GM18508 (cell line): ENCODE data around the gene VPS25.
"Not testable (repeated sequence)": the region's sequence is repeated elsewhere in the genome, so short reads cannot be mapped to it uniquely, and the experiment has no call there.

Experiments used
- ATAC-seq: cut with Tn5 transposase; IDR thresholded peaks from one replicate; pipeline ENCODE4 v1.9.1; 2021; ENCODE audit warnings: moderate number of reproducible peaks; ENCODE audit not compliant: insufficient read depth, unreplicated experiment

VPS25 gene

DNA sequence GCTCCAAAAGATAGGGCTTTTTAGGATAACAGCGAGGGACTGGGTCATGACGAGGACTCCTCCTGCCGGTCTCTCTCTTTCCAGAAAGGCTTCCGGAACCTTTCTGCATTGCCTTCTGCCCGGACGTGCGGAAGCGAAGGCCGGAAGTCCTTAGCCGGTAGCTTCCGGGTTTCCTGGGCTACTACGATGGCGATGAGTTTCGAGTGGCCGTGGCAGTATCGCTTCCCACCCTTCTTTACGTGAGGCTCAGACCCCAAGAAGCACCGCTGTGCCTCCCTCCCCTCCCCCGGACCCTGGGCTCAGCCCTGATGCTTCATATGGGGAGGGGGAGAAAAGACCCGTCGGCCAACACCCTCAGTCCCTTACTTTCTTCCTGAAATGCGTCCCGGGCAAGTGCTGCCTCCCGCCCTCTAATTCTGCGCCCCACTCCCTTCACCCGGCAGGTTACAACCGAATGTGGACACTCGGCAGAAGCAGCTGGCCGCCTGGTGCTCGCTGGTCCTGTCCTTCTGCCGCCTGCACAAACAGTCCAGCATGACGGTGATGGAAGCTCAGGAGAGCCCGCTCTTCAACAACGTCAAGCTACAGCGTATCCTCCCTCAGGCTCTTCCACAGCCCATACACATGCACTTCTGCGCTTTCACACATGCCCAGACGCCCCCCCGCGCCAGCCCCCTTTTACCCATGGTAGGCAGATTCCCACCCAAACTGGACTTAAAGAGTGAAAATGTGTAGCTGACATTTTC lies at the start of gene VPS25:
Gene VPS25, plus strand, starts transcription at position 160 of the 746 bp plus-strand sequence. Its CDS starts 27 bp downstream, at position 187.
- no peak for ATAC-seq

DNA sequence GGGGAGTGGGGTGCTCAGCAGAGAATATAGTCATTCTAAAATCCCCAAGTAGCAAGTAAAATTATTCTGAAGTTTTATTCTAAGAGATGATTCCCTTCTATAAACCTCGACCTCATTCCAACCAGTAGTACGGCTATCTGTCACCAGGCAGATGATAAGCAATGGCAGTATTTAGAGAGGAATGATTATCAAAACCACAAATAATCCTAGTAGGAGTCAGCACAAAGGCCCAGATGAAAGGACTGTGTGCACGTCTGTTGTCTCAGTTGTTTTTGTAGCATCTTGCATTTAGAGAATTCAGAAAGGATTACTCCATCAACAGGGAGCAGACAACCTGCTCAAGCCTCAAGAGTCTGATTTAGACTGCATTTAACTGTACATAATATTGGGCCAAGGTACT lies 49.6 kb upstream of the VPS25 start:
- ATAC-seq = no peak

- ATAC-seq = no peak
Measured at GRCh38 chr17:42725143-42725542, 48.1 kb upstream of the VPS25 start.

- ATAC-seq = no peak
Measured at GRCh38 chr17:42740699-42741098, 32.5 kb upstream of the VPS25 start.

DNA sequence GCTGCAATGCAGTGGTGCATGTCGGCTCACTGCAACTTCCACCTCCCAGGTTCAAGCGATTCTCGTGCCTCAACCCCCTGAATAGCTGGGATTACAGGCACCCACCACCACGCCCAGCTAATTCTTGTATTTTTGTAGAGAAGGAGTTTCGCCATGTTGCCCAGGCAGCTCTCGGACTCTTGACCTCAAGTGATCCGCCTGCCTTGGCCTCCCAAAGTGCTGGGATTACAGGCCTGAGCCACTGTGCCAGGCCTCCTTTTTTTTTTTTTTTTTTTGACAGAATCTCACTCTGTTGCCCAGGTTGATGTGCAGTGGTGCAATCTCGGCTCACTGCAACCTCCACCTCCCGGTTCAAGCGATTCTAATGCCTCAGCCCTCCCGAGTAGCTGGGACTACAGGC lies 30.3 kb upstream of the VPS25 start:
- ATAC-seq = not testable (repeated sequence)

DNA sequence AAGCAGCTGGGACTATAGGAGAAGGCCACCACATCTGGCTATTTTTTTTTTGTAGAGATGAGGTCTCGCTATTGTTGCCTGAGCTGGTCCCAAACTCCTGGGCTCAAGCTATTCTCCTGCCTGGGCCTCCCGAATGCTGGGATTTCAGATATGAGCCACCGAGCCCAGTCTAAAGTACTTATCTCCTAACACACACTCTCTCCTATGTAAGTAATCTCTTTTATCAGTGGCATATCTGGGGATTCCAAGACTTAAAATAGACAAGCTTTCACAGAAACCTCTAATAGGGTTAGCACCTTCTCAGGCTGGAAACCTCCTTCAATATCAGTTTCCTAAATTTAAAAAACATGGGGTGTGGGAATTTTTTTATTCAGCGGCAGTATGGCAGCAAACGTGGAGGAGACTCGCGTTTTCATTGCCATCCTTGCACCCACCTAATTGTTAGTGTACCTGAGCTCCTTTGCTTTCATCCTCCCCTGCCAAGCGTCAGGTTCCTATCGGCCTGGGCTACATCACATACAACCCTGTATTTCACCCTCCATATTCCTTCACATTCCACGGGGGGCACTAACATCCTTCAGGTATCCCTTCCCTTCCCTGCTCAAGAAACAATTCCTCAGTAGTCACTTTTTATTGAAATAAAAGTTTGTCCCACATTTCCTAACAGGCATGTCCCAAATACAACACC lies 29.5 kb upstream of the VPS25 start:
- ATAC-seq = no peak

DNA sequence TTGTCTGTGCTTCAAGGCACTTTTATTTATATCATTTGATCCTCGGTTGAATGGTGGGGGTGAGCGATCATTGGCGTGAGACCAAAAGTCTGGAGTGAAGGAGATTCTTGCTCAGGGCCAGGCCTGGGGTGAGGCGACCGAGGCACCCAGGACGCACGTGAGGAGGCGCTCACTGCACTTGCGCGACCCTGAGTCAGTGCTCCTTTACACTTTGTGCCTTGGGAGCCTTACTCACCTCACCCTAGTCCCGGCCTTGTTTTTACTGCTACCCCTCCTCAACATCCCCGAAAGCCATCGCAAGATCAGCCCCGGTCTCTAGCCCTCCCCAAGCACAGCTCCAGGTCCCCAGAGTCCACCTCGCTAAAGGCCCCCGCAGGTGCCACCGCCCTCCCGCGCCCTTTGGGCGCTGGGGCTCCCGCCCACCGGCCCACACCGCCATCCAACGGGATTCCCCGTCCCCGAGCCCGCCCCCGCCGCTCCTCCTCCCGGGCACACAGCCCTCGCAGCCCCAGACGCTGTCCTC lies 28.9 kb upstream of the VPS25 start:
- ATAC-seq = no peak

- ATAC-seq = no peak
Measured at GRCh38 chr17:42744806-42745617, 28.2 kb upstream of the VPS25 start, which contains the start of gene EZH1. TSS of gene EZH1 (minus strand) at chr17:42745040. CDS start at chr17:42728941, 16,099 bp downstream.

- no peak for ATAC-seq
Measured at GRCh38 chr17:42748202-42748907, 24.9 kb upstream of the VPS25 start.

GRCh38 chr17:42748908-42749798 lies 24.1 kb upstream of the VPS25 start:
- ATAC-seq = no peak

DNA sequence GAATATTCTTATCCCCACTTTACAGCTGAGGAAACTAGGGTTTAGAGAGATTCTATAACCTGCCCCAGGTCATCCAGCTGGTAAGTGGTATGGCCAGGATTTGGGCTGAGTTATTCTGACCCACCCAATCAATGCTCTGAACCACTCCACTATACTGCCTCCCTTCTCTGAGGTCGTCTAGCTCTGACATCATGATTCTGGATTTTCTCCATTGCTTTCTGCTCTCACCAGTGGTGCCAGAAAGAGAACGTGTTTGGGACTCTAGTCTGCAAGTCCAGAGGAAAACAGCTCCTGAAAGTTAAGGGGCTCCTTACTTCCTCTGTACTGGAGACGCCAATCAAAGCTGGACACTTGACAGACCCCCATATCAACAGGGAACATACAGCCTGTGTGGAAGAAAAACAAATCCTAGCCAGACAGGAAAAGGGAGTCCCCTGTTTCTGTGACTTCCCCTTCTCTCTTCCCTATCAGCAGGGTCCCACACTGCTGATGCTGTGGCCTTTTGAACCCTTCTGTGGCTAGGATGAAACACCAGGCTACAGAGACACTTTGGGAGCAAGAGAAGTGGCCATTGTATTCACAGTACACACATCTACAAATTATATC lies 22.4 kb upstream of the VPS25 start:
- ATAC-seq = no peak

DNA sequence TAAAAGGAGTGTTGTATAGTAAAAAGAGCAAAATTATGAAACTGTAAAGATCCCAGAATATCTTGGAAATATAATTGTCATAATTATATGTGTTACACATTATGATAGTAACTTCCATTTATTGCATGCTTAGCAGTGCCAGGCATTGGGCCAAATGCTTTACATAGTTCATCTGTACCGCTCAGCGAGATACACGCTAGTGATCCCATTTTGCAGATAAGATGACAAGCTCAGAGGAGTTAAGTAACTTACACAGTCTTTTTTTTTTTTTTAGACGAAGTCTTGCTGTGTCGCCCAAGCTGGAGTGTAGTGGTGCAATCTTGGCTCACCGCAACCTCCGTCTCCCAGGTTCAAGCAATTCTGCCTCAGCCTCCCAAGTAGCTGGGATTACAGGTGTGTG lies 21.6 kb upstream of the VPS25 start:
- no peak for ATAC-seq

DNA sequence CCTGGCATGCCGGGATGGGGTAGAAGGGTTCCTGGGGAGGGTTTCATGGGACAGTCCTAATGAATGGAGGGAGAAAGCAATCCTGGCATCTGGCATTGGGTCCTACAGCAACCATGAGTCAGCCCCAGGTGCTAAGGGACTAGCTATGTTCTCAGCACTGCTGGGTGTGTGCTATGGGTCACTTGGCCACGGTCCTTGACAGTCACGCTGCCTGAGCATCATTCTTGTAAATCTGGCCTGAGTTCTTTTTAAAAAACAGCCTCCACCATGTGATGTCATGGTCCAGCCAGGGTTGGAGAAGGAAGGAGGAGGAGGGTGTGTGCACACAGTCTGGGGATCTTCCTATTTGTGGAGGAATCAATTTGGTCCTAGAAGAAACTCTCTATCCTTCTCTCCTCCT lies 18.5 kb upstream of the VPS25 start:
- no peak for ATAC-seq

GRCh38 chr17:42759982-42760651 lies 13.1 kb upstream of the VPS25 start:
- ATAC-seq = no peak

- no peak for ATAC-seq
Measured at GRCh38 chr17:42760652-42761581, 12.3 kb upstream of the VPS25 start, which contains the start of gene RAMP2. TSS of gene RAMP2 (plus strand) at chr17:42761227. CDS start at chr17:42761262, 35 bp downstream.

DNA sequence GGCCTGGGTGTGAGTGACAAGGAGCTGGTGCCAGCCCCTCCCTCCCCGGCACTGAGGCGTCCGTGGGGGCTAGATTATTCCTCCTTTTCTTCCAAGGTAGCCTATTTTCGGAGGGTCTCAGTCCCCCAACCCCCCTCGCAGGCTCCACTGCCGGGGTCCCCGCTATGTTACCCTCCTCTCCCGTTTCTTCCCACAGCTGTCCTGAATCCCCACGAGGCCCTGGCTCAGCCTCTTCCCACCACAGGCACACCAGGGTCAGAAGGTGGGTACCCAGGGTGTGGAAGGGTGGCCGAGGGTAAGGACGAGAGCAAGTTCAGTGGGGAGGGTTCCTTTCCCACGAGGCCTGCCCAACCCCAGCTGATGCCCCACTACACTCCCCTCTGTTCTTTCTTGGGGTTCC lies 11.6 kb upstream of the VPS25 start:
- ATAC-seq = no peak

GRCh38 chr17:42766124-42766523 lies 7.1 kb upstream of the VPS25 start:
- ATAC-seq = no peak
